ENCODE results near the gene RABGAP1L.

RABGAP1L gene

DNA sequence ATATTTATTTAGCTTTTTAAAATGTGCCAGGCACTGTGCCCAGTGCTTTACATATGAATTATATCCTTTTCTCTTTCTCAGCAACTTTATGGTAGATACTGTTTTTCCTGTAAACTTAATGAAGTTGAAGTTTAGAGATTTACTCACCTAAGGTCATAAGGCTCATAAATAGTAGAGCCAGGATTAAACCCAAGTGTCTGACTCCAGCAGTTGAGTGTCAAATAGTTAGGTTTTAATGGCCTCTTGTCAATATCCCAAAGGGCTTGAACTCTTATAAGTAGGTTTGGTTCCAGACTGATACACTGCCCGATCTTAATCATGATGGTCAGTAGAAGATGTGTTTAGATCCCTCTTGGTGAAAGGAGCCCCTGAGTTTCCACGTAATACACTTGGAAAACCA, 37.8 kb downstream of the RABGAP1L start:
- no peak overlapping the region for H3K4me3 ChIP-seq (ENCODE audit: low read depth, low read length)

DNA sequence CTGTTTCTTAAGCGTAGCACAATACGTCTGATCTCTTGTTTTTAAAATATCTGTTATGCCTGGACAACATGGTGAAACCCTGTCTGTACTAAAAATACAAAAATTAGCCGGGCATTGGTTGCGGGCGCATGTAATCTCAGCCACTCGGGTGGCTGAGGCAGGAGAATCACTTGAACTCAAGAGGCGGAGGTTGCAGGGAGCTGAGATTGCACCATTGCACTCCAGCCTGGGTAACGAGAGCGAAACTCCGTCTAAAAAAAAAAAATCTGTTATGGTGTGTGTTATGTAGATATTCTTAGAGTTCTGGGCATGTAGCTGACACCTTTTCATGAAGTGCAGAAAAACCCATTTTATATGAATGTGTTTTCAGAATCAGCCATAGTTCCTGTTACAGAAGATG, 38.2 kb downstream of the RABGAP1L start:
- no peak overlapping the region for H3K4me3 ChIP-seq (ENCODE audit: low read depth, low read length)

DNA sequence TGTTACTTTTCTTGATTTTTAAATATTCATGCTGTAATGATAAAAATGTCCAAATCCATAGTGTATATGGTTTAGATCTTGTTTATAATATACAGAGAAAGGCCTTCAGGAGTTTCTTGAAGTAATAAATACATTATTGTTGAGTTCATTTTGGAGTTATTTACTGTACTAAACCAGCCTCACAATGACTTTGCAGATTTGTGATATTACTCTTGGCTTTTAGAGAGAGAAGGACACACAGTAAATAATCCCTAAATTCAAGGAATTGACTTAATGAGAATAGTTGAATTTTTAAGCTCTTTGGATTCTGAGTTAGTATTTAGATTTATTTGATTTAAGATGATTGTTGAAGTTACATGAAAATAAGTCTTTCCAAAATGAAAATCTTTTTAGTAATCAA, 38.9 kb downstream of the RABGAP1L start:
- no peak overlapping the region for H3K4me3 ChIP-seq (ENCODE audit: low read depth, low read length)

DNA sequence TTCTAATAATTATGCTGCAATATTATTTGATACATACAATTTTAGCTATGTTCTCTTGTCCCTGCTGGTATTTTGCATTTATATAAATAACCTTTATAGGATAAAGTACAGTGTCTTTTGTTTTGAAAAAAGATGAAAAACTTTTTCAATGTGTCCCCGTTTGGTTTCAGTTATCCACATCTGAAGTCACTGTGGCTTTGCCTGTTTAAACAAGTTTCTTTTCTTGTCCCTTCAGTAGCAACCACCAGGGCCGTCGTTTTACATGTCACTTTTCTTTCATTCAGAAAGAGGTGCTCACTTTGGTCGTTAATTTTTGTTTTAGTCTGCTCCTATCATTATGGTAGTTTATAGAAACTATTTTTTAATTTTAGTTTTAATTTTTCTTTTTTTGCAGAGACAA, 41.4 kb downstream of the RABGAP1L start:
- H3K4me3 ChIP-seq (ENCODE audit: low read depth, low read length), result no peak overlapping the region

DNA sequence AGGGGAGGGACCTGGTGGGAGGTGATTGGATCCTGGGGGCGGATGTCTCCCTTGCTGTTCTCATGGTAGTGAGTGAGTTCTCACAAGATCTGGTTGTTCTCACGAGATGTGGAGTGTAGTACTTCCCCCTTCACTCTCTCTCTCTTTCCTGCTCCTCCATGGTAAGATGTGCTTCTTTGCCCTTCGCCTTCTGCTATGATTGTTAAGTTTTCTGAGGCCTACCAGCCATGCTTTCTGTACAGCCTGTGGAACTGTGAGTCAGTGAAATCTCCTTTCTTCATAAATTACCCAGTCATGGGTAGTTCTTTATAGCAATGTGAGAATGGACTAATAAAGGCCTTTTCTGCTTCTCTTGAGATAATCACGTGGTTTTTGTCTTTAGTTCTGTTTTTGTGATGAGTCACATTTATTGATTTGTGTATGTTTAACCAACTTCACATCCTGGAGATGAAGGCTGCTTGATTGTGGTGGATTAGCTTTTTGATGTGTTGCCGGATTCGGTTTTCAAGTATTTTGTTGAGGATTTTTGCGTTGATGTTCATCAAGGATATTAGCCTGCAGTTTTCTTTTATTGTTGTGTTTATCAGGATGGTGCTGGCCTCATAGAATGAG, 45.5 kb downstream of the RABGAP1L start:
- H3K4me3 ChIP-seq (ENCODE audit: low read depth, low read length), result no peak overlapping the region

DNA sequence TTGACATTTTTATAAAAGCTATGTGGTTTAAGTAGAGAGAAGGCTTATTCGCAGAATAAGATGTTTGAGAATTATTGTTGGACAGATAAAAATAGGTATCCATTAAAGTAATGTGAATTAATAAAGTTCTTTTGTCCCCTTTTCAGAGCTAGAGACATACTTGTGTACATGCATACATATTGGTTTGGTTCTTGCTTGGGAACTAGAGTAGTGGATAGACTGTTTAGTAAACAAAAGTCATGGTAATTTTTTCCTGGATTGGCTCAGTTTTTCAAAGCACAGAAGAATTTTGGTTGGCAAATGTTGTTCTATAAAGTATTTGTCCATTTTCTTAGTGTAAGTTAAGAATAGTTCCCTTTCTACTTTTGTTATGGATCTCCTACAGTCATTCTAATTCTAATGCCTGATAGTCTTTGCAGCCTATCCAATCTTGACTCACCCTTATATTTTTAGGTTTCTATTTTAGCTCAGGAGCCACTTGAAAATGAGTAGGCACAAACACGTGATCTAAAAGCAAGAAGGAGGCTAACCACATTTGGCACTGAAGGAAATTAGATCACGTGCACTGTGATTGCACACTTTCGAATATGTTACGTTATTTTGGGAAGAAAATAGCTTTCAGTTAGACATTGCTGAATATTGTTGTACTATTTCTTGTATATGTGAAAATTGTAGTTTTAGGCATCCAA, 47.0 kb downstream of the RABGAP1L start:
- no peak overlapping the region for H3K4me3 ChIP-seq (ENCODE audit: low read depth, low read length)

DNA sequence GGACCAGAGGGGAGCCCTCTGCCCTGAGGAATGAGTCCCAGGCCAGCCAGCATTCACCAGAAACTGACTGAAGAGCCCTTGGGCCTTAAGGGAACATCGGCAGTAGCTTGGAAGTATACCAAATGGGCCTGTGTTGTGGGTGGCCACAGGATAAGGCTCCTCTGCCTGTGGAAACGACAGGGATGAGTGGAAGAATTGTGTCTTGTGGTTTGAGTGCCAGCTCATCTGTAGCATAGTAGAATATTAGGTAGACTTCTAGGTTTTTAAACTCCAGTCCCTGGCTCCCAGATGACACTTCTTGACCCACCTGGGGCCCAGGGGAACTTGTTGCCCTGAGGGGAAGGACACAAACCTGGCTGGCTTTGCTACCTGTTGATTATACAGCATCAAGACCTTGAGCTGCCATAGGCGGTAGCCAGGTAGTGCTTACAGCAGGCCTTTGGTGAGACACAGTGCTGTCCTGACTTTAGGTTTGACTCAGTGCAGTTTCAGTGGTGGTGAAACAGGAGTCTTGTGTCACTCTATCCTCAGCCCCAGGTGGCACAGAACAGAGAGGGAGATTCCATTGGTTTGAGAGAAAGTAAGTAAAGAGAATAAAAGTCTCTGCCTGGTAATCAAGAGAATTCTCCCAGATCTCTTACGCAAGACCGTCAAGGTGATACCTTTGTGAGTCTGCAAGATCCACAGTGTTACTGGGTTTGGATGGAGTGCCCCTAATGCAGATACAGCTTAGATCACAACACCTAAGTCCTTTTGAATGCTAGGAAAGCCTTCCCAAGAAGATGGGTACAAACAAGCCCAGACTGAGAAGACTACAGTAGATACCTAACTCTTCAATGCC, 50.2 kb downstream of the RABGAP1L start:
- H3K4me3 ChIP-seq (ENCODE audit: low read depth, low read length), result no peak overlapping the region

DNA sequence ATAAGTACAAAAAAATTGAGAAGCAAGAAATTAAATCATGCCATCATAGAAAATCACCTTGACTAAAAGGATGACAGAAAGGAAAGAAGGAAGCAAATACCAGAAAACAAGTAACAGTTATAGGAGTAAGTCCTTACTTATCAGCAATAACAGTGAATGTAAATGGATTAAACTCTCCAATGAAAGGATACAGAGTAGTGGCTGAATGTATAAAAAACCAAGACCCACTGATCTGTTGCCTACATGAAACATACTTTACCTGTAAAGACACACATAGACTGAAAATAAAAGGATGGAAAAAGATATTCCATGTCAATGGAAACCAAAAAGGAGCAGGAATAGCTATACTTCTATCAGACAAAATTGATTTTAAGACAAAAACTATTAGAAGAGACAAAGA, 52.2 kb downstream of the RABGAP1L start:
- no peak overlapping the region for H3K4me3 ChIP-seq (ENCODE audit: low read depth, low read length)

DNA sequence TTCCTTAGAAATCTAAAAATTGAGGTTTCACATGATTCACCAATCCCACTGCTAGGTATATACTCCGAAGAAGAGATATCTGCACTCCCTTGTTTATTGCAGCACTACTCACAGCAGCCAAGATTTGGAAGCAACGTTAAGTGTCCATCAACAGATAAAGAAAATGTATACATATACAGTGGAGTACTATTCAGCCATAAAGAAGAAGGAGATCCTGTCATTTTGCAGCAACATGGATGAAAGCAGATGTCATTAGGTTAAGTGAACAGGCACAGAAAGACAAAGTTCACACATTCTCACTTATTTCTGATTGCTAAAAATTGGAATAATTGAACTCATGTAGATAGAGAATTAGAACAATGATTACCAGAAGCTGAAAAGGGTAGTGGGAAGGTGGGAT, 56.4 kb downstream of the RABGAP1L start:
- H3K4me3 ChIP-seq (ENCODE audit: low read depth, low read length), result no peak overlapping the region

DNA sequence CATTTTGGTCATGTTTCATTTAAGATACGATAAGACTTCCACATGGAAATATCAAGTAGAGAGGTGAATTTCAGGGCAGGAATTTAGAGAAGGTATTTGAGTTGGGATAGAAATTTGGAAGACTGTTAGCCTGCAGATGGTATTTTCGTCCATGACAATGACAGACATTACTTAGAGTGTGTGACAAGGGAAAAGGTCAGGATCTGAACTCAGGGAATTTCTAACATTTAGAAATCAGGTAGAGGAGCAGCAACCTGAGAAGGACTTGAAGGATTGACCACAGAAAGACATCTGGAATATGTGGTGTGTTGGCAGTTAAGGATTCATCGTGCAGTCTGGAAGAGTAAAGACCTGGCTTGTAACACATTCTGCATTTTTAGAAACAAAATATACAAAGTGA, 57.9 kb downstream of the RABGAP1L start:
- no peak overlapping the region for H3K4me3 ChIP-seq (ENCODE audit: low read depth, low read length)

DNA sequence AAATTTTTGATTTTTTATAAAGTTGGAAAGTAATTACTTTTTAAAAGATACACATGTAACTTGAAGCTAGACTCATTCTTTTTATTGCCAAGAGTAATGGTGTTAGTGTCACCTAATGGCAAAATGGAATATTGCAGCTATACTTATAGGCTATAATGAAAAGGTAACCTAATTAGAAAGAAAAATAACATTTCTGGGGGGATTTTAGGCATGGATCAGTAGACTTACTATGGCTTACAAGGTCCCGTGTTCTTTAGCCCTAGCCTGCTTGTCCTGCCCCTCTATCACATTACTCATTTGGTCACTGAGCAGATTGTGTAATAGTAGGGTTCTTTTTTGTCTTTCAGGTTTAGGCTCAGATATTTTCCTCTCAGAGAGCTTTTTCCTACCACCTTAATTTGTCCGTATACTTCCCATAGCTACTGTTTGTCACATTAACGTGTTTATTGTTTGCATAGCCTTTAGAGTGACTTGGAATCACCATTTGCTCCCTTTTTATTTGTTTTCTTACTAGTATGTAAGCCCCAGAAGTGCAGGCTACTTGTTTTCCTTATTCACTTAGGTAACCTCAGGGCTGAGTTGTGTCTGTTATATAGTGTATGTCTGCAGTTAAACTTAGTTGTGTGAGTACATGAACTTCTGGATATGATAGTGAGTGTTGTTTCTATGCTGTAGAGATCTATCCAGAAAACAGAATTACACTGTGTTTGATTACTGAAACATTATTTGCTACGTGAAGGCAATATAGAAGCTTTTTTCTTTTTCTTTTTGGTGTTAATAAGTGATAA, 58.7 kb downstream of the RABGAP1L start:
- no peak overlapping the region for H3K4me3 ChIP-seq (ENCODE audit: low read depth, low read length)

DNA sequence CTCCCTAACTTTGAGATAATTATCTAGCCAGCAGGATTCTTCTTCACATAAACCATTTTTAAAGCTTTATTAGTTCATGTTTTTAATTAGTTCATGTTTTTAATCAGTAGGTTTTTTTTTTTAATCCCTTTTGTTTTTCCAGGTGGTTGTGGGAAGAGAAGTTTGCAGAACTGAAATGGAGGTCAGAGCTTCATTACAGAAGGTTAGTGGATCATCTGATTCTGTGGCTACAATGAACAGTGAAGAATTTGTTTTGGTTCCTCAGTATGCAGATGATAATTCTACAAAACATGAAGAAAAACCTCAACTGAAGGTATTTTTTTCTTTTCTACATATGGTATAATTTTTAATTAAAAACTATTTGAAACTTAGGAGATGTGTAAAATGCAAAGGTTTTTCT, 59.7 kb downstream of the RABGAP1L start:
- H3K4me3 ChIP-seq (ENCODE audit: low read depth, low read length), result no peak overlapping the region

DNA sequence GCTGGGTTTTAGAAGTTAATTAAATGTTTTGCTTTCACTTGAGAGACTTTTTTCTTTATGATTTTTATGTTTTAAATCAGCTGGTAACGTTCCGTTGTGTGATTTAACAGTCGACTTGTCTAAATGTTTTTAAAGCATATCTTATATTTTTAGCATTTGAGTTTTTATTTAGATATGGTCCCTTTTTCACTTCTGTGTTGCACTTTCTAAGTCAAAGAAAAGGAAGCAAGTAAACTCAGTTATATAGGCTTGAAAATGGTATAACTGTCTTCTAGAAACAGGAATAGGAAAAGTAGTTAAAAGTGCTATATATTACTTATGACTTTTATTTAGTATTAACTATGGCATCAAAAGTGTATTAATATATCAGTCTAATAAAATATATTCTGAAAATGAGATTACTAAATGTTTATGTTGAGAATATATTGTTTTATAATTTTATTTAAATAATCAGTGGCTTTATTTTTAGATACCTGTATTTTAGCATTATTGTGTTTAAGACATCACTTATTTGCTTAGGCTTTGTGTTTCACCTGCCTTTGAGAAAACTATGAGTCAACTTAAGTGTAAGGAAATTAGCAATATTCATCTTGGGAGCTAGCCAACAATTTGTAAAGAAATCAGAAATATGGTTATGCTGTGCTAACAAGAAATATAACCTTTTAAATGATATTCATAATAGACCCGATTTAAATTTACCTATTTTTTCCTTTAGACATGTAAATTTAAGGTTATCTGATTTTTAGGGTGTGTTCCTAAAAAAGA, 60.5 kb downstream of the RABGAP1L start:
- H3K4me3 ChIP-seq (ENCODE audit: low read depth, low read length), result no peak overlapping the region

DNA sequence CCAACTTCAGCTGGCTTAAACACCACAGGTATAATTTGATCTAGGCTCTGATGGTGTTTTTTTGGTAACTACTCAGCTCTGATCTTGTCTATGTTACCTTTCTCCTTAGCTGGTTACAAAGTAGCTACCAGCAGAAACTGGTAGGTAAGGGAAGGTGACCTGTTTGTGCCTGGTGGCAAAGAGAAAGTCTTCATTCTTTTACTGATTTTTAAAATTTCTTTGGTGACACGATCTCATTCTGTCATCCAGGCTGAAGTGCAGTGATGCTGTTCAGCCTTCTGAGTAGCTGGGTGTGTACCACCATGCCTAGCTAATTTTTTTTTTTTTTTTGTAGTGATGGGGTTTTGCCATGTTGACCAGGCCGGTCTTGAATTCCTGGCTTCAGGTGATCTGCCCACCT, 62.4 kb downstream of the RABGAP1L start:
- no peak overlapping the region for H3K4me3 ChIP-seq (ENCODE audit: low read depth, low read length)

DNA sequence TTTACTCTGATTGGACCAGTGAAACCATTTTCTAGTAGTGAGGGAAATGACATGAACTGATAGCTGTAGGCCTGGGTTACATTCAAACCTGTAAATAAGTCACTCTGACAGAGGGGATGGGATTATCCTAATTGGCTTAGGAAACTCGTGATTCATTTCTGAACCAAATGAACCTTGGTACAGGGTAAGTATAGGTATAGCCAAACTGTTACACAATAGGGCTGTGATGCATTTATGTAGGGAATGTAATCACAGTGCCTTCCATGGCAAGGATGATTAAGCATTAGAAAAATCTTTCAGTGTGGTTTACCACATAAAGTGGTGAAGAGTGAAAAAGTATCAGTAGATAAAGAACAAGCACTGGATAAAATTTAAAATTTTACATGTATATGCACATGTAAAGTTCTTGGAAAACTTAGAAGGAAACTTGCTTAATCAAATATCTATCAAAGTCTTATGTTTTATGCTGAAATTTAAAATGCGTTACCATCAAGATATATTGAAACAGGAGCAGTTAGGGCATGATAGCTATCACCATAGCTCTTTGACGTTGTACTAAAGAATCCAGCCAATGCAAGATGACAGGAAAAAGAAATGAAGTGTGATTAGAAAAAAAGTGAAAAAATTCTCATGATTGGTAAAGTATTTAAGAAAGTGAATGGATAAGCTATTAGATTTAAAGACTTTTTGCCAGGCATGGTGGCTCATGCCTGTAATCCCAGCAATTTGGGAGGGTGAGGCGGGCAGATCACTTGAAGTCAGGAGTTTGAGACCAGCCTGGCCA, 63.0 kb downstream of the RABGAP1L start:
- H3K4me3 ChIP-seq (ENCODE audit: low read depth, low read length), result no peak overlapping the region

DNA sequence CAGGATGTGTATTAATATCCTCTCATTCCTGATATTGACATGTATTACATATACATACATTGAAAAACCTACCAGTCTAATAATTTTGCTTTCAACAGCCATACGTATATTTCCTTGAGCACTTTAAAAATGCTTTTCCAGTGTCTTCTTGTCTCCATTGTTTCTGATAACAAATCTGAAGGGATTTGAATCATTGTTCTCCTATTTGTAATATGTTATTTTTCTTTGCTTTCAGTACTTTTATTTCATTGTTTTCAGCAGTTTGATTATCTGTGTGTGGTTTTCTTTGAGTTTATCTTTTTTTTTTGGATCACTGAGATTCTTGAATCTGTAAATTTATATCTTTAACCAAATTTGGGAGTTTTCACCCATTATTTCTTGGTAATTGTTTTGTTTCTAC, 65.3 kb downstream of the RABGAP1L start:
- no peak overlapping the region for H3K4me3 ChIP-seq (ENCODE audit: low read depth, low read length)

DNA sequence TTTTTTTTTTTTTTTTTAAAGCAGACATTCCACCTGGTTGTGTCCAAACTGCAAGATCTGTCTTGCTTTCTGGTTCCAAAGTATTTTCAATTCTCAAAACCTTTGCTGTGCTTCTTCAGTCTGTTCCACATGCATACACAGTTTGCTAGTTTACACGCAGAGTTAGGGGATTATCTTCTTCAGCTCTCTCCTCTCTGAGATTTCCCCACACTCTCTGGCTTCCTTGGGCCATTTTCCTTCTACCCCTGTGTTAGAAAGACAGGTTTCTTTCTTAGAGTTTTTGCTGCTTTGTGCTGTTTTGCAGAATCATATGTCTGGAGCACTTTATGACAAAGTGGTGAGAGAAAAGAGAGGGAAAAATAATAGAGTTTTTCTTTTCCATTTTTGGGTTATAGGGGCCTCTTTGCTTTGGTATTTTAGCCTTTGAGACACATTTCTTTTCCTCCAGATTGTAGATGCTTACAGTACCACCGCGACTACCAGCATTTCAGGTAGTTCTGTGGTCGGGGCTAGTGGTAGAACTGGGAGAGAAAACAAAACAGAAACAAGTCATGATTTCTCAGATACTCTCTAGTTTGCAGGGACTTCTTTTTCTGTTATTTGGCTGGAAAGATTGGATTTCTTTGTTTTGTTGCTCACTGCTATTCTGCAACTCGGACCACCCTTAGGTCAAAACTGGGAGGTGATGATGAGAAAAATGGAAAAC, 66.3 kb downstream of the RABGAP1L start:
- H3K4me3 ChIP-seq (ENCODE audit: low read depth, low read length), result no peak overlapping the region

DNA sequence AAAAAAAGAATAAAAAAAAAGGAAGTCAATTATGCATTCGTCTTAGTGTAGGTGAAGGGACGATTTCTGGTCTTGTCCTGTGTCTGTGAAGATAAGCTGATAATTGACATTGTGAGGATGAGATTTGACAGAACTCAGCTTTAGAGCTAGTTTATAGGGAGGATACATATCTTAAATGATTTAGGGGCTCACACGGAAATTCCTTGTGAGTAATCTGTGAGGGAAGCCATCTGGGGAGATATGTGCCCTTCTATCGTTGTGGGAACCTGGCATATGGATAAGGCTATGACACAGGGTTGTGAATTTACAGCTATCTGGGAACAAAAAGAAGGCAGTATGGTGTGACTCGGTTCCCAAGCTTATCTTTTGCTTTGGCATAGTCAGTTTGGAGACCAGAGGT, 71.1 kb downstream of the RABGAP1L start:
- H3K4me3 ChIP-seq (ENCODE audit: low read depth, low read length), result no peak overlapping the region

DNA sequence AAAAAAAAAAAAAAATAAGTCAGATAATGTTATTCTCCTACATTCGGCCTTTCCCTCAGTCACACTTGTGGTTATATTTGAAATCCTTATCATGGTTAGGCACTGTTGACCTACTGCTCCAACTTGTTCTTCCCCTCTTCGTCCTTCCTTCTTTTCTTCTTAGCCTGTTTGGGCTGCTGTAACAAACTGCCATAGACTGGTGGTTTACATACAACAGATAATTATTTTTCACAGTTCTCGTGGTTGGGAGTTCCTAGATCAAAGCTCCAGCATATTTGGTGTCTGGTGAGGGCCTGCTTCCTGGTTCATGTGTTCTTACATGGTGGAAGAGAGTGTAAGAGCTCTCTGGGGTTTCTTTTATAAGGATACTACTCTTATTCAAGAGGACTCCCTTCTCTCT, 73.4 kb downstream of the RABGAP1L start:
- no peak overlapping the region for H3K4me3 ChIP-seq (ENCODE audit: low read depth, low read length)
